Testis (tissue), 5 donors: Measurements from ENCODE around the gene CCL27. TPM values are rescaled to one million over a fixed set of nuclear protein-coding genes. Genes with fewer than 3 reads are reported as not detected.

ENCODE experiments used
- DNase-seq: peaks from one replicate; pipeline ENCODE4 v3.0.0-alpha.2; 2019
- H3K27ac ChIP-seq, 2 donors: fragments of 200-600 bp; sonication (generic); one replicate each; pipeline ENCODE4 v1.5.1; 2019
- H3K27me3 ChIP-seq: fragments of 200-600 bp; sonication (generic); one replicate; pipeline ENCODE4 v1.5.1; 2019
- H3K36me3 ChIP-seq: fragments of 200-600 bp; sonication (generic); one replicate; pipeline ENCODE4 v1.5.1; 2017; ENCODE audit warnings: low read depth; ENCODE audit errors: missing control alignments
- H3K4me1 ChIP-seq: fragments of 200-600 bp; sonication (generic); one replicate; pipeline ENCODE4 v1.5.1; 2019
- H3K4me3 ChIP-seq, 2 donors: fragments of 200-600 bp; sonication (generic); one replicate each; pipeline ENCODE4 v1.5.1; 2017 to 2019
- H3K9me3 ChIP-seq: fragments of 200-600 bp; sonication (generic); one replicate; pipeline ENCODE4 v1.5.1; 2017
- CTCF ChIP-seq, 3 experiments: fragments of 450-650 bp in 2 of 3; fragments of 200-600 bp in 1 of 3; sonication (generic) in 1 of 3; IDR thresholded peaks; one replicate each; pipeline ENCODE4 v1.5.1; 2016 to 2019; ENCODE audit warnings: antibody characterized with exemption in 3 of 3, mild to moderate bottlenecking in 2 of 3, moderate library complexity in 1 of 3
- POLR2A ChIP-seq: fragments of 450-650 bp; IDR thresholded peaks from one replicate; pipeline ENCODE4 v1.6.1; 2017; ENCODE audit warnings: antibody characterized with exemption, mild to moderate bottlenecking, moderate library complexity
- WGBS, 2 donors: methylation state at CpG; one replicate each; pipeline ENCODE4 v1.1.5; 2018; 5-methylcytosine and 5-hydroxymethylcytosine counted together
- intact Hi-C: fragments of 100-400 bp; cut with DNase I; formaldehyde crosslinking; loops from one replicate; pipeline ENCODE4 v1.15.1; 2023; ENCODE audit warnings: low total_unique reads
- long read RNA-seq, 2 donors: transcript quantifications; one replicate each; lab custom pipeline, GENCODE V29; 2026
- polyA plus RNA-seq: library from polyadenylated mRNA; stranded (reverse); fragments of 350-450 nt; fragmentation: Illumina TruSeq; extraction: RNeasy Lipid Tissue Mini Kit (QIAGEN cat#74804); gene quantifications from one replicate; pipeline ENCODE4 v1.2.3, GENCODE V29; 2014; ENCODE audit warnings: low read depth, low replicate concordance; ENCODE audit not compliant: insufficient read depth
- total RNA-seq, 2 donors: library from RNA; depleted of rRNA; stranded (reverse); fragments of >200 nt; gene quantifications; one replicate each; pipeline ENCODE4 v1.2.3, GENCODE V29; 2016

The CCL27 gene
- 1 to 10 TPM in 1 of 2 donors, not detected in 1; 3.1 TPM for total RNA-seq
- polyA plus RNA-seq, result 1.4 TPM
- long read RNA-seq, donor 1, result 0 reads
- long read RNA-seq, donor 2, result 0 reads

GRCh38 chr9:34662526-34663302, at the start of gene CCL27:
Gene CCL27 (minus strand): TSS chr9:34662657. CDS start chr9:34662633, 24 bp downstream.
- WGBS, 2 donors, result 90 to 91% methylated on average over 4 of the region's 4 CpGs
- no peak within 1 kb of the TSS for H3K27ac ChIP-seq
- intact Hi-C loops, result no loop called here
- no peaks in the 10 kb centered on the region for H3K9me3 ChIP-seq
- TF ChIP-seq CTCF (IDR thresholded peaks at IDR 0.05), result no peak
- TF ChIP-seq POLR2A, result no peak
- H3K27me3 ChIP-seq, result no peaks in the 10 kb centered on the region
- peaks cover 16% of the 10 kb centered on the region for H3K4me1 ChIP-seq
- H3K4me3 ChIP-seq, result no peak within 1 kb of the TSS
- DNase-seq, result no peak
- H3K36me3 ChIP-seq, result no peaks in the 10 kb centered on the region

GRCh38 chr9:34712140-34712539, 49.7 kb upstream of the CCL27 start:
- intact Hi-C loops, result no loop called here
- TF ChIP-seq POLR2A (no peak), CTCF (IDR thresholded peaks at IDR 0.05) (no peak)
- no peaks in the 10 kb centered on the region for H3K27me3 ChIP-seq
- 89 to 90% methylated on average over 1 of the region's 1 CpG for WGBS, 2 donors
- no peak for DNase-seq
- peaks cover 5% of the 10 kb centered on the region for H3K4me1 ChIP-seq
- no peaks in the 10 kb centered on the region for H3K9me3 ChIP-seq
- no peak overlapping the region for H3K27ac ChIP-seq
- H3K36me3 ChIP-seq, result no peaks in the 10 kb centered on the region
- H3K4me3 ChIP-seq, result no peak overlapping the region

- Histone ChIP-seq H3K4me1 (peaks cover 5% of the 10 kb centered on the region), H3K4me3 (no peak within 1 kb of the TSS), H3K9me3 (no peaks in the 10 kb centered on the region), H3K27me3 (no peaks in the 10 kb centered on the region), H3K27ac (no peak within 1 kb of the TSS), H3K36me3 (no peaks in the 10 kb centered on the region)
- DNase-seq, result peak; percentile 71
- no peak for TF ChIP-seq CTCF (IDR thresholded peaks at IDR 0.05)
- no peak for TF ChIP-seq POLR2A
- intact Hi-C loops, result no loop called here
- WGBS, 2 donors, result 53 to 55% methylated on average over 2 of the region's 2 CpGs
Observed at GRCh38 chr9:34710023-34710422, 47.6 kb upstream of the CCL27 start, which contains the start of gene CCL21. Gene CCL21 (minus strand): TSS chr9:34710136. CDS start chr9:34710066, 70 bp downstream.

- H3K27me3 ChIP-seq, result no peaks in the 10 kb centered on the region
- H3K27ac ChIP-seq, result no peak overlapping the region
- 96 to 98% methylated on average over 5 to 9 of the region's 9 CpGs for WGBS, 2 donors
- H3K4me3 ChIP-seq, result no peak overlapping the region
- no peaks in the 10 kb centered on the region for H3K36me3 ChIP-seq
- H3K4me1 ChIP-seq, result peaks cover 5% of the 10 kb centered on the region
- no peaks in the 10 kb centered on the region for H3K9me3 ChIP-seq
- intact Hi-C loops, result loop anchor here (10.0 kb wide), 1 partner anchor 95 kb away; the partner anchor contains the start of gene RPP25L
- TF ChIP-seq POLR2A, result no peak
- TF ChIP-seq CTCF (IDR thresholded peaks at IDR 0.05), result no peak
- peak; percentile 13 for DNase-seq
Observed at GRCh38 chr9:34709196-34709978, 46.9 kb upstream of the CCL27 start.
